Measurements from ENCODE around the gene TMEM179B.

DNA sequence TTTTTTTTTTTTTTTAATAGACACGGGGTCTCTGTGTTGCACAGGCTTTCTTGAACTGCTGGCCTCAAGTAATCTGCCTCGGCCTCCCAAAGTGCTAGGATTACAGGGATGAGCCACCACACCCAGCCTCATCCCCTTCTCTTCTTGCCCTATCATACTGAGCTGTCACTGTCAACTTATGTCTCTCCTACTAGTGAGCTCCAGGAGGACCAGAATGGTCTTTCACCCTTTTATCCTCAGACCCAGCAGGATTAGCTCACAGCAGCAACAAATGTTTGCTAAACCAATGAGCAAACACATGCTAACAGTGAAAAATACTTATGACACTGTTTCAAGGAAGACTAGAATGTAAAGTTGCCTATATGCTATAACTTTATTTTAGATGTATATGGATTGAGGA is 24.5 kb downstream of the TMEM179B start:
- TF ChIP-seq, protein P1, sequence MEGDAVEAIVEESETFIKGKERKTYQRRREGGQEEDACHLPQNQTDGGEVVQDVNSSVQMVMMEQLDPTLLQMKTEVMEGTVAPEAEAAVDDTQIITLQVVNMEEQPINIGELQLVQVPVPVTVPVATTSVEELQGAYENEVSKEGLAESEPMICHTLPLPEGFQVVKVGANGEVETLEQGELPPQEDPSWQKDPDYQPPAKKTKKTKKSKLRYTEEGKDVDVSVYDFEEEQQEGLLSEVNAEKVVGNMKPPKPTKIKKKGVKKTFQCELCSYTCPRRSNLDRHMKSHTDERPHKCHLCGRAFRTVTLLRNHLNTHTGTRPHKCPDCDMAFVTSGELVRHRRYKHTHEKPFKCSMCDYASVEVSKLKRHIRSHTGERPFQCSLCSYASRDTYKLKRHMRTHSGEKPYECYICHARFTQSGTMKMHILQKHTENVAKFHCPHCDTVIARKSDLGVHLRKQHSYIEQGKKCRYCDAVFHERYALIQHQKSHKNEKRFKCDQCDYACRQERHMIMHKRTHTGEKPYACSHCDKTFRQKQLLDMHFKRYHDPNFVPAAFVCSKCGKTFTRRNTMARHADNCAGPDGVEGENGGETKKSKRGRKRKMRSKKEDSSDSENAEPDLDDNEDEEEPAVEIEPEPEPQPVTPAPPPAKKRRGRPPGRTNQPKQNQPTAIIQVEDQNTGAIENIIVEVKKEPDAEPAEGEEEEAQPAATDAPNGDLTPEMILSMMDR (IDR thresholded peaks at IDR 0.05) = no peak
- TF ChIP-seq EP300 (IDR thresholded peaks at IDR 0.05; ENCODE audit: low read depth) = no peak
- no peak for TF ChIP-seq POLR2A (IDR thresholded peaks at IDR 0.05)

Measured in transverse colon (tissue), 3 donors.